A673 (cell line): ENCODE measurements around the gene HBG2.

Experiments used
- EZH2 ChIP-seq: fragments of 200-600 bp; sonication (generic); IDR thresholded peaks from 2 replicates; pipeline ENCODE4 v1.6.1; 2017; ENCODE audit warnings: borderline replicate concordance, low read depth, mild to moderate bottlenecking, mixed read lengths, antibody characterized with exemption, low read length; ENCODE audit not compliant: poor library complexity, severe bottlenecking
- TF ChIP-seq, protein P1 (sequence below): fragments of 300-800, 200-600 bp; sonication (generic); conservative IDR thresholded peaks from 2 replicates; pipeline ENCODE4 v1.5.1; 2017; ENCODE audit warnings: low read depth, mild to moderate bottlenecking, antibody characterized with exemption, low read length, moderate library complexity, mixed read lengths

- TF ChIP-seq, protein P1, sequence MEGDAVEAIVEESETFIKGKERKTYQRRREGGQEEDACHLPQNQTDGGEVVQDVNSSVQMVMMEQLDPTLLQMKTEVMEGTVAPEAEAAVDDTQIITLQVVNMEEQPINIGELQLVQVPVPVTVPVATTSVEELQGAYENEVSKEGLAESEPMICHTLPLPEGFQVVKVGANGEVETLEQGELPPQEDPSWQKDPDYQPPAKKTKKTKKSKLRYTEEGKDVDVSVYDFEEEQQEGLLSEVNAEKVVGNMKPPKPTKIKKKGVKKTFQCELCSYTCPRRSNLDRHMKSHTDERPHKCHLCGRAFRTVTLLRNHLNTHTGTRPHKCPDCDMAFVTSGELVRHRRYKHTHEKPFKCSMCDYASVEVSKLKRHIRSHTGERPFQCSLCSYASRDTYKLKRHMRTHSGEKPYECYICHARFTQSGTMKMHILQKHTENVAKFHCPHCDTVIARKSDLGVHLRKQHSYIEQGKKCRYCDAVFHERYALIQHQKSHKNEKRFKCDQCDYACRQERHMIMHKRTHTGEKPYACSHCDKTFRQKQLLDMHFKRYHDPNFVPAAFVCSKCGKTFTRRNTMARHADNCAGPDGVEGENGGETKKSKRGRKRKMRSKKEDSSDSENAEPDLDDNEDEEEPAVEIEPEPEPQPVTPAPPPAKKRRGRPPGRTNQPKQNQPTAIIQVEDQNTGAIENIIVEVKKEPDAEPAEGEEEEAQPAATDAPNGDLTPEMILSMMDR: no peak
- TF ChIP-seq EZH2: no peak
These were observed 19.8 kb upstream of the HBG2 start for GRCh38 chr11:5274395-5274794.
